ENCODE data around the gene WFIKKN2.

GRCh38 chr17:50822550-50822949 is 12.8 kb upstream of the WFIKKN2 start:
- TF ChIP-seq CTCF (conservative IDR thresholded peaks at IDR 0.05; ENCODE audit: low read depth in 2 of 2) (no peak), REST (IDR thresholded peaks at IDR 0.05; ENCODE audit: unreplicated experiment) (no peak), EZH2 (IDR thresholded peaks at IDR 0.05; ENCODE audit: low read depth, unreplicated experiment) (no peak)

All from GM23338 (cell line).